Neural progenitor cell (in vitro differentiated cells): ENCODE measurements around the gene PRKRIP1. TPM values are rescaled to one million over a fixed set of nuclear protein-coding genes. Genes with fewer than 3 reads are reported as not detected.
"Not testable (repeated sequence)": the region's sequence is repeated elsewhere in the genome, so short reads cannot be mapped to it uniquely, and the experiment has no call there.

Experiments
- DNase-seq: peaks from one replicate; pipeline ENCODE4 v3.0.0-alpha.2; 2016; ENCODE audit warnings: low spot score
- H2AFZ ChIP-seq: fragments of 200-600 bp; sonication (generic); replicated peaks from 2 replicates; pipeline ENCODE4 v1.6.1; 2016; ENCODE audit warnings: antibody characterized with exemption
- H3F3A ChIP-seq: fragments of 200-600 bp; sonication (generic); 2 replicates; pipeline ENCODE4 v1.6.1; 2016; ENCODE audit warnings: antibody characterized with exemption, low read depth
- H3K27ac ChIP-seq: fragments of 200-600 bp; sonication (generic); 2 replicates; pipeline ENCODE4 v1.5.1; 2016; ENCODE audit warnings: mild to moderate bottlenecking
- H3K27me3 ChIP-seq: fragments of 200-600 bp; sonication (generic); 2 replicates; pipeline ENCODE4 v1.6.1; 2016; ENCODE audit warnings: mild to moderate bottlenecking, moderate library complexity
- H3K36me3 ChIP-seq: fragments of 200-600 bp; sonication (generic); 2 replicates; pipeline ENCODE4 v1.5.1; 2016
- H3K4me1 ChIP-seq: fragments of 200-600 bp; sonication (generic); 2 replicates; pipeline ENCODE4 v1.6.1; 2016; ENCODE audit warnings: mixed run types
- H3K4me2 ChIP-seq: fragments of 200-600 bp; sonication (generic); 2 replicates; pipeline ENCODE4 v1.6.1; 2016
- H3K4me3 ChIP-seq: fragments of 200-600 bp; sonication (generic); 2 replicates; pipeline ENCODE4 v1.5.1; 2016
- H3K79me2 ChIP-seq: fragments of 200-600 bp; sonication (generic); 2 replicates; pipeline ENCODE4 v1.6.1; 2016; ENCODE audit warnings: low read depth
- H3K9ac ChIP-seq: fragments of 200-600 bp; sonication (generic); 2 replicates; pipeline ENCODE4 v1.6.1; 2016
- H3K9me3 ChIP-seq: fragments of 200-600 bp; sonication (generic); 2 replicates; pipeline ENCODE4 v1.5.1; 2016; ENCODE audit warnings: low read depth
- H4K20me1 ChIP-seq: fragments of 200-600 bp; sonication (generic); 2 replicates; pipeline ENCODE4 v1.6.1; 2016; ENCODE audit warnings: low read depth
- H3K27ac Mint-ChIP-seq: 3 replicates; pipeline ENCODE4 v1.8.0; 2021; ENCODE audit warnings: mixed read lengths
- H3K27me3 Mint-ChIP-seq: 2 replicates; pipeline ENCODE4 v1.8.0; 2022; ENCODE audit warnings: low read depth, mild to moderate bottlenecking, inconsistent platforms, moderate library complexity, mixed read lengths; ENCODE audit not compliant: insufficient read depth
- H3K36me3 Mint-ChIP-seq: 3 replicates; pipeline ENCODE4 v1.8.0; 2021; ENCODE audit warnings: mixed read lengths
- H3K4me1 Mint-ChIP-seq: 3 replicates; pipeline ENCODE4 v1.8.0; 2021; ENCODE audit warnings: mixed read lengths
- H3K4me3 Mint-ChIP-seq: 3 replicates; pipeline ENCODE4 v1.8.0; 2021; ENCODE audit warnings: mild to moderate bottlenecking, moderate library complexity, mixed read lengths
- H3K9me3 Mint-ChIP-seq: 3 replicates; pipeline ENCODE4 v1.8.0; 2020; ENCODE audit warnings: mixed read lengths
- CTCF ChIP-seq: fragments of 200-600 bp; sonication (generic); IDR thresholded peaks from 2 replicates; pipeline ENCODE4 v1.5.1; 2017; ENCODE audit warnings: antibody characterized with exemption, mild to moderate bottlenecking
- EZH2 ChIP-seq: fragments of 200-600 bp; sonication (generic); IDR thresholded peaks from 2 replicates; pipeline ENCODE4 v1.6.1; 2017; ENCODE audit warnings: antibody characterized with exemption, mild to moderate bottlenecking, moderate library complexity
- EZH2phosphoT487 ChIP-seq: fragments of 200-600 bp; sonication (generic); IDR thresholded peaks from 2 replicates; pipeline ENCODE4 v1.6.1; 2017; ENCODE audit warnings: antibody characterized with exemption
- total RNA-seq: library from RNA; depleted of rRNA; stranded (reverse); fragments of >200 nt; gene quantifications from 2 replicates; pipeline ENCODE4 v1.2.3, GENCODE V29; 2015; ENCODE audit warnings: low replicate concordance

PRKRIP1 gene
- total RNA-seq, result 29.1 and 44.5 TPM in 2 replicates

GRCh38 chr7:102395873-102396709, at the start of gene PRKRIP1:
TSS of gene PRKRIP1 (plus strand) at chr7:102396363. CDS start at chr7:102396412, 49 bp downstream.
- peaks cover 5% of the 10 kb centered on the region for H3K4me1 ChIP-seq
- H3K27ac Mint-ChIP-seq, result peak within 1 kb of the TSS; percentile 98
- peaks cover 13% of the 10 kb centered on the region for H3K79me2 ChIP-seq
- H3K4me2 ChIP-seq, result peak within 1 kb of the TSS; percentile 97
- peak within 1 kb of the TSS; percentile 89 for H3K9ac ChIP-seq
- peak within 1 kb of the TSS; percentile 92 for H3K27ac ChIP-seq
- TF ChIP-seq EZH2phosphoT487 (no peak), EZH2 (no peak), CTCF (no peak)
- H4K20me1 ChIP-seq, result no peaks in the 10 kb centered on the region
- H3K4me1 Mint-ChIP-seq, result peaks cover 19% of the 10 kb centered on the region
- H3K36me3 ChIP-seq, result peaks cover 8% of the 10 kb centered on the region
- peak within 1 kb of the TSS; percentile 78 for H3K4me3 ChIP-seq
- peaks cover 26% of the 10 kb centered on the region for H3F3A ChIP-seq
- H3K9me3 ChIP-seq, result no peaks in the 10 kb centered on the region
- peak within 1 kb of the TSS; percentile 83 for H2AFZ ChIP-seq
- H3K27me3 Mint-ChIP-seq, result peaks cover 11% of the 10 kb centered on the region
- peaks cover 16% of the 10 kb centered on the region for H3K36me3 Mint-ChIP-seq
- peak within 1 kb of the TSS; percentile 90 for H3K4me3 Mint-ChIP-seq
- peak; percentile 98 for DNase-seq
- no peaks in the 10 kb centered on the region for H3K9me3 Mint-ChIP-seq
- H3K27me3 ChIP-seq, result no peaks in the 10 kb centered on the region

- DNase-seq, H3K4me3 ChIP-seq, H3K9me3 ChIP-seq, H3K79me2 ChIP-seq, H3K4me3 Mint-ChIP-seq, H3K4me1 Mint-ChIP-seq, H3K27me3 ChIP-seq, H3K4me2 ChIP-seq, H3K4me1 ChIP-seq, H3K27ac ChIP-seq, H3K36me3 ChIP-seq, H2AFZ ChIP-seq, H3K27me3 Mint-ChIP-seq, H3K9ac ChIP-seq, H3F3A ChIP-seq, H3K27ac Mint-ChIP-seq, H4K20me1 ChIP-seq, H3K36me3 Mint-ChIP-seq, H3K9me3 Mint-ChIP-seq: not testable (repeated sequence)
These were observed 49.2 kb upstream of the PRKRIP1 start for GRCh38 chr7:102346983-102347382.

- not testable (repeated sequence) for H3K9ac ChIP-seq, H3K27me3 ChIP-seq, H3K4me1 Mint-ChIP-seq, H3K4me2 ChIP-seq, H4K20me1 ChIP-seq, H3K27ac Mint-ChIP-seq, H3K9me3 Mint-ChIP-seq, H3K36me3 Mint-ChIP-seq, H3K27ac ChIP-seq, H3K27me3 Mint-ChIP-seq, H3K4me3 ChIP-seq, H2AFZ ChIP-seq, H3K79me2 ChIP-seq, DNase-seq, H3K4me1 ChIP-seq, H3K36me3 ChIP-seq, H3K9me3 ChIP-seq, H3F3A ChIP-seq, H3K4me3 Mint-ChIP-seq
These were observed 39.8 kb upstream of the PRKRIP1 start, which contains the start of gene SPDYE6 for GRCh38 chr7:102356344-102356743. TSS of gene SPDYE6 (minus strand) at chr7:102356444. CDS start at chr7:102356023, 421 bp downstream.

- Histone ChIP-seq H3K79me2 (peaks cover 20% of the 10 kb centered on the region), H3K4me3 (peak overlapping the region; percentile 86), H3K4me2 (peak overlapping the region; percentile 88), H3K9ac (peak overlapping the region; percentile 85), H3K27ac (peak overlapping the region; percentile 81)
- H3K9me3 Mint-ChIP-seq, H4K20me1 ChIP-seq, H3K4me1 Mint-ChIP-seq, H3F3A ChIP-seq, H2AFZ ChIP-seq, H3K27me3 ChIP-seq, H3K9me3 ChIP-seq, H3K4me1 ChIP-seq, H3K27me3 Mint-ChIP-seq, H3K36me3 ChIP-seq: not testable (repeated sequence)
- DNase-seq, result peak; percentile 97
- H3K36me3 Mint-ChIP-seq, result peaks cover 10% of the 10 kb centered on the region
- peak overlapping the region; percentile 90 for H3K27ac Mint-ChIP-seq
- TF ChIP-seq CTCF, result peak; percentile 40
- peak overlapping the region; percentile 94 for H3K4me3 Mint-ChIP-seq
These were observed 32.4 kb upstream of the PRKRIP1 start for GRCh38 chr7:102363549-102364393.

GRCh38 chr7:102364394-102364886, 31.7 kb upstream of the PRKRIP1 start:
- H3K4me3 Mint-ChIP-seq, result peak overlapping the region; percentile 94

GRCh38 chr7:102365390-102365789, 30.8 kb upstream of the PRKRIP1 start:
- not testable (repeated sequence) for H3K4me1 ChIP-seq, H3F3A ChIP-seq, DNase-seq, H3K9ac ChIP-seq, H3K27me3 Mint-ChIP-seq, H3K27ac Mint-ChIP-seq, H3K4me1 Mint-ChIP-seq, H3K27me3 ChIP-seq, H2AFZ ChIP-seq, H3K9me3 ChIP-seq, H3K36me3 ChIP-seq, H3K27ac ChIP-seq, H3K9me3 Mint-ChIP-seq, H4K20me1 ChIP-seq
- Histone ChIP-seq H3K4me3 (peak overlapping the region; percentile 20), H3K79me2 (peaks cover 28% of the 10 kb centered on the region), H3K4me2 (peak overlapping the region; percentile 67)
- peaks cover 16% of the 10 kb centered on the region for H3K36me3 Mint-ChIP-seq
- H3K4me3 Mint-ChIP-seq, result peak overlapping the region; percentile 54

More at GRCh38 chr7:102364394-102364886, 31.7 kb upstream of the PRKRIP1 start:
- H3K27ac ChIP-seq, H3K4me1 Mint-ChIP-seq, H4K20me1 ChIP-seq, H3K9me3 ChIP-seq, H3F3A ChIP-seq, H3K36me3 ChIP-seq, H3K9me3 Mint-ChIP-seq, H3K27me3 ChIP-seq, H3K4me1 ChIP-seq, H3K27me3 Mint-ChIP-seq, H2AFZ ChIP-seq: not testable (repeated sequence)
- peak overlapping the region; percentile 86 for H3K4me3 ChIP-seq
- H3K27ac Mint-ChIP-seq, result peak overlapping the region; percentile 69
- peak; percentile 1 for DNase-seq
- peak overlapping the region; percentile 85 for H3K9ac ChIP-seq
- H3K79me2 ChIP-seq, result peaks cover 20% of the 10 kb centered on the region
- H3K36me3 Mint-ChIP-seq, result peaks cover 10% of the 10 kb centered on the region
- peak overlapping the region; percentile 88 for H3K4me2 ChIP-seq
